ENCODE data around the gene C1QL2.

Gene C1QL2

GRCh38 chr2:119184512-119184911, 26.0 kb upstream of the C1QL2 start:
- H3K27me3 Mint-ChIP-seq (ENCODE audit: low read depth, poor library complexity): peaks cover 20% of the 10 kb centered on the region
- no peaks in the 10 kb centered on the region for H3K9me3 Mint-ChIP-seq
- H3K27ac Mint-ChIP-seq: no peak overlapping the region
- TF ChIP-seq CTCF (IDR thresholded peaks at IDR 0.05): no peak
- H3K4me1 Mint-ChIP-seq: no peaks in the 10 kb centered on the region
- no peak overlapping the region for H3K4me3 Mint-ChIP-seq
- DNase-seq: no peak
- H3K36me3 Mint-ChIP-seq (ENCODE audit: low read depth): no peaks in the 10 kb centered on the region

- Mint-ChIP-seq H3K4me1 (no peaks in the 10 kb centered on the region), H3K4me3 (no peak overlapping the region), H3K27ac (no peak overlapping the region), H3K36me3 (ENCODE audit: low read depth) (no peaks in the 10 kb centered on the region), H3K27me3 (ENCODE audit: low read depth, poor library complexity) (peaks cover 24% of the 10 kb centered on the region), H3K9me3 (no peaks in the 10 kb centered on the region)
- no peak for TF ChIP-seq CTCF (IDR thresholded peaks at IDR 0.05)
- no peak for DNase-seq
Measured at GRCh38 chr2:119181791-119182445, 23.4 kb upstream of the C1QL2 start.

- H3K27me3 Mint-ChIP-seq (ENCODE audit: low read depth, poor library complexity): peaks cover 21% of the 10 kb centered on the region
- H3K4me1 Mint-ChIP-seq: no peaks in the 10 kb centered on the region
- no peak overlapping the region for H3K4me3 Mint-ChIP-seq
- H3K9me3 Mint-ChIP-seq: no peaks in the 10 kb centered on the region
- H3K27ac Mint-ChIP-seq: no peak overlapping the region
- TF ChIP-seq CTCF (IDR thresholded peaks at IDR 0.05): no peak
- H3K36me3 Mint-ChIP-seq (ENCODE audit: low read depth): no peaks in the 10 kb centered on the region
- DNase-seq: no peak
Measured at GRCh38 chr2:119181391-119181790, 22.8 kb upstream of the C1QL2 start.

- H3K27me3 Mint-ChIP-seq (ENCODE audit: low read depth, poor library complexity): peaks cover 16% of the 10 kb centered on the region
- no peaks in the 10 kb centered on the region for H3K36me3 Mint-ChIP-seq (ENCODE audit: low read depth)
- TF ChIP-seq CTCF (IDR thresholded peaks at IDR 0.05): no peak
- H3K27ac Mint-ChIP-seq: no peak overlapping the region
- no peak for DNase-seq
- no peaks in the 10 kb centered on the region for H3K9me3 Mint-ChIP-seq
- no peaks in the 10 kb centered on the region for H3K4me1 Mint-ChIP-seq
- H3K4me3 Mint-ChIP-seq: no peak overlapping the region
Measured at GRCh38 chr2:119180892-119181291, 22.3 kb upstream of the C1QL2 start.

- TF ChIP-seq CTCF (IDR thresholded peaks at IDR 0.05): no peak
- peaks cover 15% of the 10 kb centered on the region for H3K27me3 Mint-ChIP-seq (ENCODE audit: low read depth, poor library complexity)
- DNase-seq: no peak
- no peaks in the 10 kb centered on the region for H3K4me1 Mint-ChIP-seq
- H3K4me3 Mint-ChIP-seq: no peak overlapping the region
- H3K9me3 Mint-ChIP-seq: no peaks in the 10 kb centered on the region
- H3K36me3 Mint-ChIP-seq (ENCODE audit: low read depth): no peaks in the 10 kb centered on the region
- H3K27ac Mint-ChIP-seq: no peak overlapping the region
Measured at GRCh38 chr2:119179991-119180390, 21.4 kb upstream of the C1QL2 start.

GRCh38 chr2:119179202-119179601, 20.7 kb upstream of the C1QL2 start:
- TF ChIP-seq CTCF (IDR thresholded peaks at IDR 0.05): no peak
- Mint-ChIP-seq H3K27ac (no peak overlapping the region), H3K4me3 (no peak overlapping the region), H3K4me1 (no peaks in the 10 kb centered on the region), H3K36me3 (ENCODE audit: low read depth) (no peaks in the 10 kb centered on the region), H3K27me3 (ENCODE audit: low read depth, poor library complexity) (peaks cover 13% of the 10 kb centered on the region), H3K9me3 (no peaks in the 10 kb centered on the region)
- no peak for DNase-seq

Data from nephron progenitor cell (in vitro differentiated cells).